Activated naive CD8-positive, alpha-beta T cell (primary cell): Measurements from ENCODE around the gene AIF1.
A peak's percentile ranks its signal among the peaks of the same experiment; 100 is the strongest.

ENCODE experiments used
- H3K27ac Mint-ChIP-seq: one replicate; pipeline ENCODE4 v1.8.0; 2021; ENCODE audit warnings: mixed read lengths
- H3K27me3 Mint-ChIP-seq: one replicate; pipeline ENCODE4 v1.8.0; 2021; ENCODE audit warnings: mixed read lengths
- H3K36me3 Mint-ChIP-seq: one replicate; pipeline ENCODE4 v1.8.0; 2021; ENCODE audit warnings: mixed read lengths
- H3K4me1 Mint-ChIP-seq: one replicate; pipeline ENCODE4 v1.8.0; 2021; ENCODE audit warnings: low read depth, mixed read lengths
- H3K4me3 Mint-ChIP-seq: one replicate; pipeline ENCODE4 v1.8.0; 2021; ENCODE audit warnings: mild to moderate bottlenecking, mixed read lengths
- H3K9me3 Mint-ChIP-seq: one replicate; pipeline ENCODE4 v1.8.0; 2021; ENCODE audit warnings: low read depth, mixed read lengths

AIF1 gene

GRCh38 chr6:31578184-31579118, 36.6 kb upstream of the AIF1 start:
- Mint-ChIP-seq H3K36me3 (peaks cover 21% of the 10 kb centered on the region), H3K4me3 (peak overlapping the region; percentile 95), H3K27ac (peak overlapping the region; percentile 87), H3K9me3 (no peaks in the 10 kb centered on the region), H3K4me1 (peaks cover 60% of the 10 kb centered on the region), H3K27me3 (no peaks in the 10 kb centered on the region)

DNA sequence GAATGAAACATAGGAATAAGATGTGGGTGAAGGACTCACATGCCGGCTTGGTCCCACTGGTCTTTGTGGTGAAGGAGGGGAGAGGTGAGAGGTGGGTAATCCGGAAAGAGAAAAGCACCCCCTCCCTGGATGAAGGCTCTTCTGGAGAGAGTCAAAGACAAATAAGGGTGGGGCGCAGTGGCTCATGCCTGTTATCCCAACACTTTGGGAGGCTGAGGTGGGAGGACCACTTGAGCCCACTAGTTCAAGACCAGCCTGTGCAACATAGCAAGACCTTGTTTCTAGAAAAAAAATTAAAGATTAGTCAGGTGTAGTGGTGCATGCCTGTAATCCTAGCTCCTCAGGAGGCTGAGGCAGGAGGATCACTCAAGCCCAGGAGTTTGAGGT, 35.9 kb upstream of the AIF1 start:
- H3K27ac Mint-ChIP-seq = peak overlapping the region; percentile 87
- peak overlapping the region; percentile 95 for H3K4me3 Mint-ChIP-seq
- peaks cover 58% of the 10 kb centered on the region for H3K4me1 Mint-ChIP-seq
- H3K36me3 Mint-ChIP-seq = peaks cover 18% of the 10 kb centered on the region
- no peaks in the 10 kb centered on the region for H3K9me3 Mint-ChIP-seq
- no peaks in the 10 kb centered on the region for H3K27me3 Mint-ChIP-seq

GRCh38 chr6:31579546-31580437, 35.2 kb upstream of the AIF1 start:
- no peaks in the 10 kb centered on the region for H3K9me3 Mint-ChIP-seq
- no peaks in the 10 kb centered on the region for H3K27me3 Mint-ChIP-seq
- peak overlapping the region; percentile 93 for H3K27ac Mint-ChIP-seq
- peaks cover 55% of the 10 kb centered on the region for H3K4me1 Mint-ChIP-seq
- peak overlapping the region; percentile 95 for H3K4me3 Mint-ChIP-seq
- peaks cover 18% of the 10 kb centered on the region for H3K36me3 Mint-ChIP-seq

DNA sequence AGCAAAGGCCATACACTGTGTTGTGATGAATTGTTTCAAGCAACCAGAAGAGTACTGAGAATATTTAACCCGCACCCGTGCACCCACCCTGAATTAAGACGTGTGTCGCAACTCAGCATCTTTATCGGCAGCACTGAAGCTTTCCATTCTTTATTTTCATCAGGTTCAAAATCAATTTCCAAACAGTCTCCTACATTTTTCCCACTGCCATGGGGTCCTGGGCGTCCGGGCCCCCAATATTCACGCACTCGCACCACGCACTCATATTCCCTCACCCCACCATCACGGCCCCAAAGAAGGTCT, 34.6 kb upstream of the AIF1 start:
- H3K27ac Mint-ChIP-seq = peak overlapping the region; percentile 93
- no peaks in the 10 kb centered on the region for H3K9me3 Mint-ChIP-seq
- H3K36me3 Mint-ChIP-seq = peaks cover 18% of the 10 kb centered on the region
- peaks cover 56% of the 10 kb centered on the region for H3K4me1 Mint-ChIP-seq
- peak overlapping the region; percentile 95 for H3K4me3 Mint-ChIP-seq
- no peaks in the 10 kb centered on the region for H3K27me3 Mint-ChIP-seq

- peaks cover 17% of the 10 kb centered on the region for H3K36me3 Mint-ChIP-seq
- no peaks in the 10 kb centered on the region for H3K9me3 Mint-ChIP-seq
- H3K4me1 Mint-ChIP-seq = peaks cover 56% of the 10 kb centered on the region
Observed at GRCh38 chr6:31580807-31581433, 34.1 kb upstream of the AIF1 start.

DNA sequence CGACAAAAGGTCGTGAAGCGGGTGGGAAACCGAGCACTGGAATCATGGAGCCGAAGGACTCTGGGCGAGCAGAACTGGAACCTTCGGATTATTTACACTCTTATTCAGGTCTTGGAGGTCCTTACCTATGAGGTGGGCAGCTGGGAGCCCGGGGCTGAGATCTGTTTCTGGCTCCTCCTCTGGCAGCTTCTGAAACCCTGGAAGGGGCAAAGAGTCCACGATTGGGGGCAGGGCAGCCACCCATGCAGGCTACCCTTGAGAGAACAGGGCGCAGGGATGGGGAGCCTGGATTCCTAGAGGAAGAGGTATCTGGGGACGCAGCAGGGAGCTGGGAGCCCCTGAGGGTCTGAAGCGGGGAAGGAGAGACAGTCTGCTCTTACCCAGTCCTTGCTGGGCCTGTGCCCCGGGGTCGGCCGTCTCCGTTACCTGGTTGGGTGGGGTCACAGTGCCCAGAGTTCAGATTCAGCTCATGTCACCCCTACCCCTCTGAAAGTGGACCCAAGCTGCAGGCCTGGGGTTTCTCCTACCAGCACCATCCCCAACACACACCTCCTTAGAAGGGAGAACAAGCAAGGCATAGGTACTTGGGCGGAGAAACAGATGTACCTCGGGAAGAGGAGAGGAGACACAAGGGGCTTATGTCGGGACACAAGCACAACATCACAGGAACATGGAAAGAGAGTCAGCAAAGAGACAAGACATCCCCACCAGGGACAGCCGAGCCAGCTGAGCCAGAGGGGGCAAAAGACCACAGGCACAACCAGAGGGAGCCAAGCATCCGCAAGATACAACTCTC, 33.4 kb upstream of the AIF1 start:
- H3K27ac Mint-ChIP-seq = peak overlapping the region; percentile 89
- peak overlapping the region; percentile 95 for H3K4me3 Mint-ChIP-seq
- peaks cover 10% of the 10 kb centered on the region for H3K36me3 Mint-ChIP-seq

More at GRCh38 chr6:31580807-31581433, 34.1 kb upstream of the AIF1 start:
- Mint-ChIP-seq H3K27me3 (no peaks in the 10 kb centered on the region), H3K27ac (peak overlapping the region; percentile 93), H3K4me3 (peak overlapping the region; percentile 95)

GRCh38 chr6:31582230-31582643, 32.8 kb upstream of the AIF1 start, which contains the start of gene LTB:
Gene LTB, minus strand, starts transcription at chr6:31582424. Its CDS starts 7 bp downstream, at chr6:31582417.
- Mint-ChIP-seq H3K36me3 (peaks cover 5% of the 10 kb centered on the region), H3K9me3 (no peaks in the 10 kb centered on the region), H3K4me3 (peak within 1 kb of the TSS; percentile 95), H3K27ac (peak within 1 kb of the TSS; percentile 89), H3K27me3 (no peaks in the 10 kb centered on the region), H3K4me1 (peaks cover 62% of the 10 kb centered on the region)

More for the DNA sequence above, 33.4 kb upstream of the AIF1 start:
- Mint-ChIP-seq H3K27me3 (no peaks in the 10 kb centered on the region), H3K9me3 (no peaks in the 10 kb centered on the region), H3K4me1 (peaks cover 59% of the 10 kb centered on the region)

DNA sequence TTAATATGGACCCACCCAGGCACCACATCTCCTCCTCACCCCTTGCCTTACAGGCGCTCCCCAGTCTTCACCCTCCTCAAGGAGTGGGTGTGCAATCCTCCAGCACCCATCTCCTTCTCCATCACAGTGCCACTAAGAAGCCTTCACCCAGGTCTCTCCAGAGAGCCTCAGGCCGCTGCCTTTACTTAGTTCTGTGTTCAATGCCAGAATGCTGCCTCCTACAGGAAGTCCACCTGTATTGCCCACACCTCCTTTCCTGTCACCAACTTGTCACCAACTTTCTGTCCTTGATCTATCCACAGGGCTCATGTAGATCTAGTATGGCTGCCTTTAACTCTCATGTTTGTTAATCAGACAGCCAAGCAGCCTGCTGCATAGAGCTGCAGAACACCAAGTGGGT, 29.5 kb upstream of the AIF1 start:
- peaks cover 4% of the 10 kb centered on the region for H3K36me3 Mint-ChIP-seq
- H3K9me3 Mint-ChIP-seq = no peaks in the 10 kb centered on the region
- peak overlapping the region; percentile 91 for H3K27ac Mint-ChIP-seq
- no peaks in the 10 kb centered on the region for H3K27me3 Mint-ChIP-seq
- H3K4me1 Mint-ChIP-seq = peaks cover 61% of the 10 kb centered on the region
- peak overlapping the region; percentile 82 for H3K4me3 Mint-ChIP-seq

DNA sequence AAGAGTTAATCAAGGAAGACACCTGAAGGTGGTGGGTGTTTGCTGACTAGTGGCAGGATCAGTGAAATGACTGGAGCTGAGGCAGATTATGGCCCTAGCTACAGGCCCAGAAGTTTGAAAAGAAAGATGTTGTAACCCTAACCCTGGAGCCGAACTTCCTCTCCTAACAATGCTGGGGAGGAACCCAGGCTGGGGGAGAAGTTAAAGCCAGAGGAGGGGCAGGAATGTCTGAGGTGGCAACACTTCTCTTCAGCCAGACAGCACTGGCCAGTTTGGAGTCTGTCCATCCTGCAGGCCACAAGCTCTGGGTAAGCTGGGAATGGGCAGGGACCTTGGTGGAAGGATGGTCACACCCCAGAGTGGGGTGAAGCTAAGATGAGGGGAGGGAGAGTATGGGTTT, 29.0 kb upstream of the AIF1 start, which contains the start of gene LST1:
TSS of gene LST1 (plus strand) at position 270 of the 400 bp plus-strand sequence. CDS start 1,023 bp downstream, outside the sequence.
- H3K4me1 Mint-ChIP-seq = peaks cover 62% of the 10 kb centered on the region
- peaks cover 4% of the 10 kb centered on the region for H3K36me3 Mint-ChIP-seq
- H3K27ac Mint-ChIP-seq = peak within 1 kb of the TSS; percentile 91
- no peaks in the 10 kb centered on the region for H3K27me3 Mint-ChIP-seq
- peak within 1 kb of the TSS; percentile 82 for H3K4me3 Mint-ChIP-seq
- no peaks in the 10 kb centered on the region for H3K9me3 Mint-ChIP-seq

DNA sequence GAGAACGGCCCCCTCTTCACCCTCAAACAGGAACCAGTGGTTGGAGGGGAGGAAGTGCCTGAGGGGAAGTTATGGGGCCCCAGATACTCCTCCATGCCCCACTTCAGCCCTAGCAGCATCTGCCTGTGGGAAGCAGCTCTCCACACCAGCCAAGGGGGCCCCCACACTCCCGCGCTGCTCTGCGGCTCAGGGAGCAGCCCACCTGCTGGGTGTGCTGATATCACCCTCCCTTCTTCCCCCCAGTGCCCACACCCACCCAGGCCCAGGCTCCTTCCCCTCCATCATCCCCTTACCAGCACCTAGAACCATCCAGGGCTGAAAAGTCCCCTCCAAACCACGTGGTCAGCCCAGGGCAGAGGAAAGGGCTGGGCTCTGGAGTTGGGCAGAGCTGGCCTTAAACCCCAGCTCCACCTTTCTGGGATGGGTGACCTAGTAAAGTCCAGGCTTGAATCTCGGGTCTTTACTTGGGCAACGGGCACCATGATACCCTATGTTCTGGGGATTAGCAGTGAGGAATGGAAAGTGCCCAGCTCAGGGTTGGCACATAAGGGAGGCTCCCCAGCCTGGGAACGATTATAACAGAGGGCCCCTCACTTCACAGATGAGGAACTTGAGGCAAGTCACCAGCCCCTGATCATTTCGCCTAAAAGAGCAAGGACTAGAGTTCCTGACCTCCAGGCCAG, 28.3 kb upstream of the AIF1 start:
- H3K36me3 Mint-ChIP-seq = peaks cover 4% of the 10 kb centered on the region
- H3K27me3 Mint-ChIP-seq = no peaks in the 10 kb centered on the region
- H3K4me3 Mint-ChIP-seq = peak overlapping the region; percentile 82
- peak overlapping the region; percentile 91 for H3K27ac Mint-ChIP-seq
- no peaks in the 10 kb centered on the region for H3K9me3 Mint-ChIP-seq
- peaks cover 61% of the 10 kb centered on the region for H3K4me1 Mint-ChIP-seq

GRCh38 chr6:31587791-31588777, 26.9 kb upstream of the AIF1 start:
- Mint-ChIP-seq H3K27me3 (no peaks in the 10 kb centered on the region), H3K36me3 (peaks cover 2% of the 10 kb centered on the region), H3K9me3 (no peaks in the 10 kb centered on the region), H3K4me1 (peaks cover 62% of the 10 kb centered on the region), H3K4me3 (peak overlapping the region; percentile 83), H3K27ac (peak overlapping the region; percentile 97)

DNA sequence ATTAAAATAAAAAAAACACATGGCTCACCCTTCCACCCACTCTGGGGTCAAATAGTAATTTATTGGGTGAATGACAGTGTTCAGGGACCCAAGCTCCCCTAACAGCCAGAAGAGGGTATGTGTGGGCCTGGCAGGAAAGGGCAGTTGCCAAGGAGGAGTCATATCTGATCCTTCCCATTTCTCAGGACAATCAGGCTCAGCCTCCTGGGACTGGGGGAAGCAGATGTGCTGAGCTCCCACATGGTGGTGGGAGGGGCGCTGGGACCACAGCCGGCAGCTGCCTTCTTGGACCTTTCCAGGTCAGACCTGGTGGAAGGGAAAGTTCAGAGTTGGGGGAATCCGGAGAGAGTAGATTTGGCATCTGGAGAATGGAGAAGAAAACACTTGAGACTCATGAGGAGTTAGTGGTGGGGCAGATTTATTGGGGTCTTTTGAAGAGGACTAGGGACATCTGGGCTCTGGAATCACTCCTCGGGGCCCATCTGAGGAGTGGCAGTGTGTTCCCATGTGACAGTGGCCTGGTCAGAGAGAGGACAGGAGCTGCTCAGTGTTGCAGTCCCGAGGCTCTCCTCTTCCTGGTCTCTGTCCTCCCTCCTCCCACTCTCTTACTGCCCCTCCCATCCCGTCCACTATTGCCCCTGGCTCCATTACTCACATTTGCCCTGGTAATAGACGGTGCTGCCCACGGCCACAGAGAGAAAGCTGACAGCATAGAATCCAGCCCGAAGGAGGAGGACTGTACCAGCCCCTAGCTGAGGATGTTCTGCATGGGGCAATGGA, 26.0 kb upstream of the AIF1 start:
- Mint-ChIP-seq H3K36me3 (peaks cover 2% of the 10 kb centered on the region), H3K27ac (peak overlapping the region; percentile 68), H3K9me3 (no peaks in the 10 kb centered on the region), H3K4me3 (peak overlapping the region; percentile 3), H3K27me3 (no peaks in the 10 kb centered on the region), H3K4me1 (peaks cover 61% of the 10 kb centered on the region)
